ENCODE results near the gene AUTS2.
A peak's percentile ranks its signal among the peaks of the same experiment; 100 is the strongest.

The AUTS2 gene

DNA sequence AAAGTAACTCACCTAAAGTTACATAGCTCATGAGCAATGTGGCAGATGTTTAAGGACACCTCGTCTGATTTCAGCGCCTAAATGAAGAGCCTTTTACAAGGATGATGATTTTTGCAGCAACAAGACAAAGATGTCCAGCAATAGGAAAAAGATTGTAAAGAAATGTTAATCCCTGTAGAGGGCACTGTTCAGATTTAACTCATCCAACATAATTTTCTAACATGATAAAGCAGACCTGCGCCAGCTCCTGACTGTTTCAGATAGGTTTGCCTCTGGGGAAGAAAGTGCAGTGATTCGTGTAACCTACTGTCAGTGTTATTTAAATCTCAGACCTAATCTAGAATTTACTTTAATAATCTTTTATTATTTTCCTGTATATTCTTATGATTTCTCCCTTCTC lies 595.2 kb downstream of the AUTS2 start:
- H3K27me3 ChIP-seq (ENCODE audit: low read length): no peaks in the 10 kb centered on the region
- no peak overlapping the region for H3K9ac ChIP-seq (ENCODE audit: low read length)
- H3K4me3 ChIP-seq (ENCODE audit: insufficient read depth, low read length, poor library complexity, severe bottlenecking): no peak overlapping the region
- H3K36me3 ChIP-seq (ENCODE audit: low read length): no peaks in the 10 kb centered on the region
- H3K27ac ChIP-seq (ENCODE audit: low read depth, low read length): no peak overlapping the region
- H3K9me2 ChIP-seq (replicated peaks; ENCODE audit: insufficient read depth, low read length): no peaks in the 10 kb centered on the region
- TF ChIP-seq EZH2phosphoT487 (conservative IDR thresholded peaks at IDR 0.05; ENCODE audit: low read length): no peak
- TF ChIP-seq, protein P1, sequence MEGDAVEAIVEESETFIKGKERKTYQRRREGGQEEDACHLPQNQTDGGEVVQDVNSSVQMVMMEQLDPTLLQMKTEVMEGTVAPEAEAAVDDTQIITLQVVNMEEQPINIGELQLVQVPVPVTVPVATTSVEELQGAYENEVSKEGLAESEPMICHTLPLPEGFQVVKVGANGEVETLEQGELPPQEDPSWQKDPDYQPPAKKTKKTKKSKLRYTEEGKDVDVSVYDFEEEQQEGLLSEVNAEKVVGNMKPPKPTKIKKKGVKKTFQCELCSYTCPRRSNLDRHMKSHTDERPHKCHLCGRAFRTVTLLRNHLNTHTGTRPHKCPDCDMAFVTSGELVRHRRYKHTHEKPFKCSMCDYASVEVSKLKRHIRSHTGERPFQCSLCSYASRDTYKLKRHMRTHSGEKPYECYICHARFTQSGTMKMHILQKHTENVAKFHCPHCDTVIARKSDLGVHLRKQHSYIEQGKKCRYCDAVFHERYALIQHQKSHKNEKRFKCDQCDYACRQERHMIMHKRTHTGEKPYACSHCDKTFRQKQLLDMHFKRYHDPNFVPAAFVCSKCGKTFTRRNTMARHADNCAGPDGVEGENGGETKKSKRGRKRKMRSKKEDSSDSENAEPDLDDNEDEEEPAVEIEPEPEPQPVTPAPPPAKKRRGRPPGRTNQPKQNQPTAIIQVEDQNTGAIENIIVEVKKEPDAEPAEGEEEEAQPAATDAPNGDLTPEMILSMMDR (IDR thresholded peaks at IDR 0.05; ENCODE audit: insufficient read depth, low read length, poor library complexity, severe bottlenecking): peak; percentile 54
- H4K20me1 ChIP-seq (ENCODE audit: low read depth, low read length): no peaks in the 10 kb centered on the region
- H3K9me3 ChIP-seq (ENCODE audit: insufficient read depth, low read length): no peaks in the 10 kb centered on the region
- H3K79me2 ChIP-seq (ENCODE audit: insufficient read depth, low read length): no peaks in the 10 kb centered on the region
- H3K4me2 ChIP-seq (ENCODE audit: low read depth, low read length, poor library complexity, severe bottlenecking): no peak overlapping the region
- no peaks in the 10 kb centered on the region for H3F3A ChIP-seq (ENCODE audit: insufficient read depth)
- H2AFZ ChIP-seq (ENCODE audit: low read depth, low read length, severe bottlenecking): no peak overlapping the region

DNA sequence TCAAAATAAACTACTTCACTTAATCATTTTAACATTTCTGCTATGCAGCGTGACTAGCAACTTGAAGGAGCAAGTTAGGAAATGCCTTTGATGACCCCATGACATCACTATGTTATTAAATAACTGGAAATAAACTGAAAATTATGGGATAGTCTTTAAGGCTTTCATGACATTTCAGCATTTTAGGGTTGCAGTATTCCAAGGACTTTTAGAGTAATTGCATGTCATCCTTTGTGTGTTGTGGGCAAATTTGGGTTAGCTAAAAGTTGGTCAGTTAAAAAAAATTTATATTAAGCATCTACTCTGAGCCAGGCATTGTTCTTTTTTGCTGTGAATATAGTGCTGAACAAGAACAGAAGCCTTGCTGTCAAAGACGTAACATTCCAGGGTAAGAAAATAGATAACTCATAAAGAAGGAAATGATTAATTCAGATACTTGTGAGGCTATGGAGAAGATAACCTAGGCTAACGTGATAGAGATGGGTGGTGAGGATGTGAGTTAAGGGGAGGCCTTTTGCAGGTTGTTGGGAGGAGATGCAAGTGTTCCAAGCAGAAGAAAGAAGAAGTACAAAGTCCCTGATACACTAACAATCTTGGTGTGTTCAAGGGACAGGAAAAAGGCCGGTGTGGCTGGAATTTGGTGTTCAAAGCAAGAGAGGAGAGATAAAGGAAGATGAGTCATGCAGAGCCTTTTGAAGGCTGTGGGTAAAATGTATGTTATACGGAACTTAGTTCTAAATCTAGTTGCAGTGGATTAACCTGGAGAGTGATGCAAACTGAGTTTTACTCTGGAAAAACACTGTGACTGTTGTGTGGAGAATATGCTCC lies 610.2 kb downstream of the AUTS2 start:
- no peak overlapping the region for H3K9ac ChIP-seq (ENCODE audit: low read length)
- H3K4me2 ChIP-seq (ENCODE audit: low read depth, low read length, poor library complexity, severe bottlenecking): no peak overlapping the region
- H3K79me2 ChIP-seq (ENCODE audit: insufficient read depth, low read length): no peaks in the 10 kb centered on the region
- TF ChIP-seq, protein P1 (IDR thresholded peaks at IDR 0.05; ENCODE audit: insufficient read depth, low read length, poor library complexity, severe bottlenecking): no peak
- no peak for TF ChIP-seq EZH2phosphoT487 (conservative IDR thresholded peaks at IDR 0.05; ENCODE audit: low read length)
- no peaks in the 10 kb centered on the region for H4K20me1 ChIP-seq (ENCODE audit: low read depth, low read length)
- H3F3A ChIP-seq (ENCODE audit: insufficient read depth): no peaks in the 10 kb centered on the region
- no peak overlapping the region for H3K27ac ChIP-seq (ENCODE audit: low read depth, low read length)
- H3K9me3 ChIP-seq (ENCODE audit: insufficient read depth, low read length): no peaks in the 10 kb centered on the region
- H2AFZ ChIP-seq (ENCODE audit: low read depth, low read length, severe bottlenecking): no peak overlapping the region
- no peak overlapping the region for H3K4me3 ChIP-seq (ENCODE audit: insufficient read depth, low read length, poor library complexity, severe bottlenecking)
- H3K9me2 ChIP-seq (replicated peaks; ENCODE audit: insufficient read depth, low read length): no peaks in the 10 kb centered on the region
- H3K27me3 ChIP-seq (ENCODE audit: low read length): no peaks in the 10 kb centered on the region
- H3K36me3 ChIP-seq (ENCODE audit: low read length): no peaks in the 10 kb centered on the region

DNA sequence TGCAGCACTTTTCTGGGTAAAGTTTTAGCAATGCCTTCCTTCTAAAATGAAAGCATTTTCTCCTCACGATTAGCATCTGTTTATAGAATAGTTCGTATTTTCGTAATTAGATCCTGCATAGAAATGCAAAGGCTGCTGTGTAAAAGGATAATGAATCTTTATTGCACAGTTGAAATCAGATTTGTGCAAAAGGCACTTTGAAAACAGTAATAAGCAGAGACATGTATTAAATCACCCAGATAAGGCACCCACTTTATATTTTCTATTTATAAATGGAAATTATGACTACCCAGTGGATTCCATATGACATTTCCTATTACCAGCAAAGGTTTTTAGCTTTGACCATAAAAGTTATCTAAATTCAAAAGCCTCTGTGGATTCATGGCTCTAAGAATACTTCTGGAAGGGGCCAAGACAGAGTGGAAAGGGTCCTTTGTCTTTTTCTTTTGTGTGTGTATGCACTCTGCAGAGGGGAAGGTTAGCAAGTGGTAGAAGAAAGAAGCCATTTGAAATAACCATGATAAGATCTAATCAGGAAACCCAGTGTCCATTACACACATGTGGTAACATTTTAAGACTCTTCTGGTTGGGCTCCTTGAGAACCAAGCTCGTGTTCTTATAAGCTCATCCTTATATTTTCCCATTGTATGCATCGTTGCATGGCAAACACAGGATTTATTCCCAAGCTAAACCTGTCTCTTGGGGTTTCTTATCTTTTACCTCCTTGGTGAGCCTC lies 612.1 kb downstream of the AUTS2 start:
- Histone ChIP-seq H2AFZ (ENCODE audit: low read depth, low read length, severe bottlenecking) (no peak overlapping the region), H3K27me3 (ENCODE audit: low read length) (no peaks in the 10 kb centered on the region), H3F3A (ENCODE audit: insufficient read depth) (no peaks in the 10 kb centered on the region), H3K9me2 (replicated peaks; ENCODE audit: insufficient read depth, low read length) (no peaks in the 10 kb centered on the region), H3K79me2 (ENCODE audit: insufficient read depth, low read length) (no peaks in the 10 kb centered on the region), H4K20me1 (ENCODE audit: low read depth, low read length) (no peaks in the 10 kb centered on the region), H3K4me2 (ENCODE audit: low read depth, low read length, poor library complexity, severe bottlenecking) (no peak overlapping the region), H3K4me3 (ENCODE audit: insufficient read depth, low read length, poor library complexity, severe bottlenecking) (no peak overlapping the region), H3K36me3 (ENCODE audit: low read length) (no peaks in the 10 kb centered on the region), H3K9me3 (ENCODE audit: insufficient read depth, low read length) (no peaks in the 10 kb centered on the region), H3K27ac (ENCODE audit: low read depth, low read length) (no peak overlapping the region), H3K9ac (ENCODE audit: low read length) (no peak overlapping the region)
- no peak for TF ChIP-seq EZH2phosphoT487 (conservative IDR thresholded peaks at IDR 0.05; ENCODE audit: low read length)
- TF ChIP-seq, protein P1 (IDR thresholded peaks at IDR 0.05; ENCODE audit: insufficient read depth, low read length, poor library complexity, severe bottlenecking): no peak

Measured in SU-DHL-6 (cell line).